MCF 10A (cell line): ENCODE results near the gene CLEC4G. TPM values are rescaled to one million over a fixed set of nuclear protein-coding genes. Genes with fewer than 3 reads are reported as not detected.

Experiments
- BruUV-seq: library from RNA; stranded (reverse); fragments of 400-500 nt; replicated peaks from 2 replicates; lab custom pipeline; 2021; lab: Mats Ljungman, UMichigan
- CTCF ChIA-PET: fragments of 300-600 bp; sonication (Branson Sonifier 250); formaldehyde crosslinking; extraction: SDS; loops from one replicate; lab custom pipeline; 2021; ENCODE audit warnings: antibody characterized with exemption, inconsistent platforms; lab: Yijun Ruan, JAX
- POLR2A ChIA-PET: fragments of 300-600, 350-650 bp; sonication (Branson Sonifier 250); formaldehyde crosslinking; extraction: SDS; loops from one replicate; lab custom pipeline; 2020; ENCODE audit warnings: antibody characterized with exemption, inconsistent platforms; lab: Yijun Ruan, JAX
- DNase-seq: peaks from one replicate; pipeline ENCODE4 v3.0.0-alpha.2; 2018; ENCODE audit not compliant: unreplicated experiment
- H3K27ac Mint-ChIP-seq: one replicate; pipeline ENCODE4 v1.8.0; 2022; ENCODE audit warnings: mild to moderate bottlenecking, low read depth, mixed read lengths; ENCODE audit not compliant: unreplicated experiment
- H3K27me3 Mint-ChIP-seq: one replicate; pipeline ENCODE4 v1.8.0; 2022; ENCODE audit warnings: mixed read lengths; ENCODE audit not compliant: insufficient read depth, unreplicated experiment
- H3K36me3 Mint-ChIP-seq: one replicate; pipeline ENCODE4 v1.8.0; 2022; ENCODE audit warnings: mild to moderate bottlenecking, moderate library complexity, mixed read lengths; ENCODE audit not compliant: insufficient read depth, unreplicated experiment
- H3K4me1 Mint-ChIP-seq: one replicate; pipeline ENCODE4 v1.8.0; 2022; ENCODE audit warnings: mixed read lengths; ENCODE audit not compliant: insufficient read depth, unreplicated experiment
- H3K4me3 Mint-ChIP-seq: one replicate; pipeline ENCODE4 v1.8.0; 2022; ENCODE audit warnings: mild to moderate bottlenecking, moderate library complexity, mixed read lengths; ENCODE audit not compliant: unreplicated experiment
- H3K9me3 Mint-ChIP-seq: one replicate; pipeline ENCODE4 v1.8.0; 2022; ENCODE audit warnings: mixed read lengths; ENCODE audit not compliant: unreplicated experiment
- intact Hi-C: fragments of 100-400 bp; cut with micrococcal nuclease; formaldehyde crosslinking; loops from 2 replicates; pipeline ENCODE4 v1.14.1; 2022
- total RNA-seq: library from RNA; stranded (reverse); gene quantifications from 2 replicates; pipeline ENCODE4 v1.2.3, GENCODE V29; 2022
- TF ChIP-seq, protein P1 (sequence below): fragments of 200-600 bp; IDR thresholded peaks from one replicate; pipeline ENCODE4 v1.8.0; 2022; ENCODE audit warnings: antibody characterized with exemption, mild to moderate bottlenecking; ENCODE audit not compliant: unreplicated experiment

The CLEC4G gene
- total RNA-seq, 1 experiment from 2014 or later: not detected

DNA sequence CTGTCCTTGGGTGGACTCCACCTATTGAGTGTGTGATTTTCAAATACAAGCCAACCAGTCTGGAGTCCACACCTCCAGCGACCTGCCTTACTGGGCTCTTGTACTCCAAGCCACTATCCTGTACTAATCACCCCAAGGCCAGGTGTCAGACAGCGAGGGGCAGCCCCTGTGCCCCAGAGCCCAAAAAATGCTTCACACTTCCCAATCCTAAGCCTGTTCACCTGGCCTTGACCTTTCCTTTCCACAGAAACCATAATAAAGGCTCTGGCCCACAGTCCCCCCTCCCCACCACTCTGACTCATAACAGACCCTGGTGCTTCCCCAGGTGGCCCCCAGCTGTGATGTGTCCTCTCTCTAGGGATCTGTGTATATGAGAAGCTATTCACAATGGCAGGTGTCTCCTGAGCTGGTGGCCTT lies 11.5 kb upstream of the CLEC4G start:
- intact Hi-C loops: no loop called here
- CTCF ChIA-PET: interaction anchor here (0.6 kb wide), 1 partner anchor 331 kb away, joined by 5 read pairs; no protein-coding TSS in a partner anchor

DNA sequence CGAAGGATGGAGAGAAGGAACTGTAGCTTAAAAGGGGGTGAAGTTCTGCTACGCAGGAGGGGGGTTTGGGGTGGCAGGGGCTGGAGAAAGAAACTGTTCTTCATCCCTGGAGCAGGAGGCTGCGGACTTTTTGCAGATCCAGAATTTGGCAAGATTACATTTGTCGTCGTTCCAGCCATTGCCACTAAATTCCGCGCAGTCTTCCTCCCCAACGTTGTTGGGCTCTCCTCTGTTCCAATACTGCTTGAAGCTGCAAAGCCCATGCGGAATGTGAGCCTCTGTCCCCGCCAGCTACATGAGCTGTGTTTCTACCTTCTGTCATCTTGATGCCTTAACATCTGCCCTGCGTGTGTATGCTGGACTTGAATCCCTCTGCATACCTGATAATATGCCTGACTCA lies 11.1 kb upstream of the CLEC4G start:
- BruUV-seq: no TSS peak
- intact Hi-C loops: no loop called here
- H3K4me1 Mint-ChIP-seq: peaks cover 6% of the 10 kb centered on the region
- TF ChIP-seq, protein P1, sequence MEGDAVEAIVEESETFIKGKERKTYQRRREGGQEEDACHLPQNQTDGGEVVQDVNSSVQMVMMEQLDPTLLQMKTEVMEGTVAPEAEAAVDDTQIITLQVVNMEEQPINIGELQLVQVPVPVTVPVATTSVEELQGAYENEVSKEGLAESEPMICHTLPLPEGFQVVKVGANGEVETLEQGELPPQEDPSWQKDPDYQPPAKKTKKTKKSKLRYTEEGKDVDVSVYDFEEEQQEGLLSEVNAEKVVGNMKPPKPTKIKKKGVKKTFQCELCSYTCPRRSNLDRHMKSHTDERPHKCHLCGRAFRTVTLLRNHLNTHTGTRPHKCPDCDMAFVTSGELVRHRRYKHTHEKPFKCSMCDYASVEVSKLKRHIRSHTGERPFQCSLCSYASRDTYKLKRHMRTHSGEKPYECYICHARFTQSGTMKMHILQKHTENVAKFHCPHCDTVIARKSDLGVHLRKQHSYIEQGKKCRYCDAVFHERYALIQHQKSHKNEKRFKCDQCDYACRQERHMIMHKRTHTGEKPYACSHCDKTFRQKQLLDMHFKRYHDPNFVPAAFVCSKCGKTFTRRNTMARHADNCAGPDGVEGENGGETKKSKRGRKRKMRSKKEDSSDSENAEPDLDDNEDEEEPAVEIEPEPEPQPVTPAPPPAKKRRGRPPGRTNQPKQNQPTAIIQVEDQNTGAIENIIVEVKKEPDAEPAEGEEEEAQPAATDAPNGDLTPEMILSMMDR: no peak
- CTCF ChIA-PET: interaction anchor here (0.6 to 1.5 kb wide), 4 partner anchors 8 to 62 kb away, joined by 3 to 4 read pairs (median 3); partner anchors contain the start of gene TRAPPC5
- no peaks in the 10 kb centered on the region for H3K36me3 Mint-ChIP-seq
- no peak overlapping the region for H3K4me3 Mint-ChIP-seq
- peaks cover 4% of the 10 kb centered on the region for H3K9me3 Mint-ChIP-seq
- H3K27ac Mint-ChIP-seq: no peak overlapping the region
- DNase-seq: no peak
- H3K27me3 Mint-ChIP-seq: peaks cover 73% of the 10 kb centered on the region
- POLR2A ChIA-PET: interaction anchor here (0.6 to 0.7 kb wide), 2 partner anchors 57 to 105 kb away, joined by 3 read pairs; no protein-coding TSS in a partner anchor

More for the DNA sequence above, 11.5 kb upstream of the CLEC4G start:
- TF ChIP-seq, protein P1: no peak
- peaks cover 6% of the 10 kb centered on the region for H3K4me1 Mint-ChIP-seq
- no peak overlapping the region for H3K4me3 Mint-ChIP-seq
- no TSS peak for BruUV-seq
- no peak for DNase-seq
- POLR2A ChIA-PET: interaction anchor here (0.6 kb wide), 1 partner anchor 58 kb away, joined by 3 read pairs; no protein-coding TSS in a partner anchor
- H3K36me3 Mint-ChIP-seq: no peaks in the 10 kb centered on the region
- H3K9me3 Mint-ChIP-seq: peaks cover 7% of the 10 kb centered on the region
- H3K27me3 Mint-ChIP-seq: peaks cover 72% of the 10 kb centered on the region
- no peak overlapping the region for H3K27ac Mint-ChIP-seq

DNA sequence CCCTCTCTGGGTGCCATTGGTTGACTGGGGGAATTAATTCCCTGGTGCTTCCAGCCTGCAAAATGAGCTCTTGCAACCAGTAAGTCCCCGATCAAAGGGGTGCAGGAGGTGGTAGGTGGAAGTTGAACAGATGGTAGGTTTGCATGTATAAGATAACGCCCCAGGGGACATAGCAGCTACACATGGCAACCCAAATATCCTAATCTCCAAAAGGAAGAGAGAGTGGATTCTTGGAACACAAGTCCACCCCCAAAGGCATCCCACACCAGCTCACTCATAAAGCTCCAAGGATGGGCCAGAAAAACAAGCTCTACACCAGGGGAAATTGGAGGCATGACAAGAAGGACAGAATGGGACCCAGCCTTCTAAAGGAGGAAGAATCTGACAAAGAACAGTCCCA lies 10.7 kb upstream of the CLEC4G start:
- H3K4me1 Mint-ChIP-seq: peaks cover 6% of the 10 kb centered on the region
- ChIA-PET POLR2A (interaction anchor here (0.7 to 0.9 kb wide), 2 partner anchors 17 to 105 kb away, joined by 3 read pairs; no protein-coding TSS in a partner anchor), CTCF (interaction anchor here (0.6 to 1.5 kb wide), 4 partner anchors 8 to 62 kb away, joined by 3 to 4 read pairs (median 3); partner anchors contain the start of gene TRAPPC5)
- H3K27ac Mint-ChIP-seq: no peak overlapping the region
- no peak overlapping the region for H3K4me3 Mint-ChIP-seq
- H3K27me3 Mint-ChIP-seq: peaks cover 73% of the 10 kb centered on the region
- H3K36me3 Mint-ChIP-seq: no peaks in the 10 kb centered on the region
- no peaks in the 10 kb centered on the region for H3K9me3 Mint-ChIP-seq
- TF ChIP-seq, protein P1: no peak
- intact Hi-C loops: no loop called here
- BruUV-seq: no TSS peak
- DNase-seq: no peak

DNA sequence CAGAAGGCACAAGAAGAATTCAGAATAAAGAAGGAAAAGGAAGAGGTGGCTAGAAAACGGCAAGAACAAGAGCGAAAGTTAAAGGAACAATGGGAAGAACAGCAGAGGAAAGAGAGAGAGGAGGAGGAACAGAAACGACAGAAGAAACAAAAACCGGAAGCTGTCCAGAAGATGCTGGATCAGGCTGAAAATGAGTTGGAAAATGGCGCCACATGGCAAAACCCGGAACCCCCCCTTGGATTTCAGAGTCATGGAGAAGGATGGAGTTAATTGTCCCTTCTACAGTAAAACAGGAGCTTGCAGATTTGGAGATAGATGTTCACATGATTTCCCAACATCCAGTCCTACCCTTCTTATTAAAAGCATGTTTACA lies 8.8 kb upstream of the CLEC4G start:
- Mint-ChIP-seq H3K9me3 (no peaks in the 10 kb centered on the region), H3K36me3 (no peaks in the 10 kb centered on the region), H3K27me3 (peaks cover 90% of the 10 kb centered on the region), H3K4me1 (peaks cover 6% of the 10 kb centered on the region), H3K4me3 (no peak overlapping the region), H3K27ac (no peak overlapping the region)
- ChIA-PET CTCF (interaction anchor here (0.5 kb wide), 1 partner anchor 548 kb away, joined by 3 read pairs; no protein-coding TSS in a partner anchor), POLR2A (no interaction called here)
- intact Hi-C loops: no loop called here
- DNase-seq: no peak
- no TSS peak for BruUV-seq
- TF ChIP-seq, protein P1: no peak
